Measurements from ENCODE around the gene BCL11B. TPM values are rescaled to one million over a fixed set of nuclear protein-coding genes. Genes with fewer than 3 reads are reported as not detected.

BCL11B gene
- total RNA-seq, 2 experiments from 2014 or later: 48.9 to 49.1 TPM

GRCh38 chr14:99168330-99168729 lies 103.7 kb downstream of the BCL11B start:
- Mint-ChIP-seq H3K9me3 (peaks cover 8% of the 10 kb centered on the region), H3K4me3 (peak overlapping the region; percentile 13), H3K36me3 (peaks cover 40% of the 10 kb centered on the region), H3K27ac (no peak overlapping the region), H3K4me1 (ENCODE audit: low read depth) (no peaks in the 10 kb centered on the region), H3K27me3 (no peaks in the 10 kb centered on the region)
- ChIA-PET CTCF (interaction anchor here (0.6 kb wide), 1 partner anchor 512 kb away, joined by 6 read pairs; no protein-coding TSS in a partner anchor), POLR2A (no interaction called here)
- no peak for DNase-seq
- intact Hi-C loops (cut with micrococcal nuclease): no loop called here

GRCh38 chr14:99166506-99166905 lies 105.5 kb downstream of the BCL11B start:
- CTCF ChIA-PET: interaction anchor here (1.4 kb wide), 1 partner anchor 100 kb away, joined by 4 read pairs; no protein-coding TSS in a partner anchor
- H3K4me3 Mint-ChIP-seq: no peak overlapping the region
- H3K4me1 Mint-ChIP-seq (ENCODE audit: low read depth): no peaks in the 10 kb centered on the region
- no peaks in the 10 kb centered on the region for H3K27me3 Mint-ChIP-seq
- H3K36me3 Mint-ChIP-seq: peaks cover 28% of the 10 kb centered on the region
- no peak for DNase-seq
- no peak overlapping the region for H3K27ac Mint-ChIP-seq
- H3K9me3 Mint-ChIP-seq: peaks cover 21% of the 10 kb centered on the region
- intact Hi-C loops (cut with micrococcal nuclease): no loop called here
- POLR2A ChIA-PET: no interaction called here

GRCh38 chr14:99164712-99165111 lies 107.3 kb downstream of the BCL11B start:
- ChIA-PET POLR2A (no interaction called here), CTCF (no interaction called here)
- no peaks in the 10 kb centered on the region for H3K27me3 Mint-ChIP-seq
- DNase-seq: no peak
- intact Hi-C loops (cut with micrococcal nuclease): no loop called here
- H3K36me3 Mint-ChIP-seq: peaks cover 26% of the 10 kb centered on the region
- H3K4me1 Mint-ChIP-seq (ENCODE audit: low read depth): no peaks in the 10 kb centered on the region
- H3K27ac Mint-ChIP-seq: no peak overlapping the region
- H3K9me3 Mint-ChIP-seq: peaks cover 24% of the 10 kb centered on the region
- no peak overlapping the region for H3K4me3 Mint-ChIP-seq

GRCh38 chr14:99163446-99163845 lies 108.6 kb downstream of the BCL11B start:
- H3K4me1 Mint-ChIP-seq (ENCODE audit: low read depth): no peaks in the 10 kb centered on the region
- no peaks in the 10 kb centered on the region for H3K27me3 Mint-ChIP-seq
- H3K9me3 Mint-ChIP-seq: peaks cover 24% of the 10 kb centered on the region
- ChIA-PET POLR2A (no interaction called here), CTCF (no interaction called here)
- DNase-seq: no peak
- peaks cover 22% of the 10 kb centered on the region for H3K36me3 Mint-ChIP-seq
- intact Hi-C loops (cut with micrococcal nuclease): no loop called here
- no peak overlapping the region for H3K4me3 Mint-ChIP-seq
- no peak overlapping the region for H3K27ac Mint-ChIP-seq

GRCh38 chr14:99159341-99160340 lies 112.4 kb downstream of the BCL11B start:
- peaks cover 7% of the 10 kb centered on the region for H3K36me3 Mint-ChIP-seq
- no peak overlapping the region for H3K27ac Mint-ChIP-seq
- no peak for DNase-seq
- peaks cover 4% of the 10 kb centered on the region for H3K4me1 Mint-ChIP-seq (ENCODE audit: low read depth)
- H3K27me3 Mint-ChIP-seq: no peaks in the 10 kb centered on the region
- H3K9me3 Mint-ChIP-seq: peaks cover 19% of the 10 kb centered on the region
- intact Hi-C loops (cut with micrococcal nuclease): no loop called here
- ChIA-PET POLR2A (no interaction called here), CTCF (no interaction called here)
- no peak overlapping the region for H3K4me3 Mint-ChIP-seq

- POLR2A ChIA-PET: no interaction called here
These were observed 113.3 kb downstream of the BCL11B start for GRCh38 chr14:99158646-99159165.

GRCh38 chr14:99158150-99158549 lies 113.8 kb downstream of the BCL11B start:
- Mint-ChIP-seq H3K27ac (no peak overlapping the region), H3K4me3 (no peak overlapping the region), H3K36me3 (peaks cover 5% of the 10 kb centered on the region), H3K4me1 (ENCODE audit: low read depth) (peaks cover 4% of the 10 kb centered on the region), H3K9me3 (peaks cover 14% of the 10 kb centered on the region), H3K27me3 (no peaks in the 10 kb centered on the region)
- POLR2A ChIA-PET: no interaction called here
- intact Hi-C loops (cut with micrococcal nuclease): no loop called here
- DNase-seq: no peak
- CTCF ChIA-PET: no interaction called here

More at GRCh38 chr14:99158646-99159165, 113.3 kb downstream of the BCL11B start:
- DNase-seq: no peak
- H3K27me3 Mint-ChIP-seq: no peaks in the 10 kb centered on the region
- H3K4me1 Mint-ChIP-seq (ENCODE audit: low read depth): peaks cover 4% of the 10 kb centered on the region
- intact Hi-C loops (cut with micrococcal nuclease): no loop called here
- H3K4me3 Mint-ChIP-seq: no peak overlapping the region
- CTCF ChIA-PET: no interaction called here
- peaks cover 19% of the 10 kb centered on the region for H3K9me3 Mint-ChIP-seq
- no peak overlapping the region for H3K27ac Mint-ChIP-seq
- H3K36me3 Mint-ChIP-seq: peaks cover 5% of the 10 kb centered on the region

- H3K36me3 Mint-ChIP-seq: peaks cover 5% of the 10 kb centered on the region
- H3K27ac Mint-ChIP-seq: no peak overlapping the region
- POLR2A ChIA-PET: no interaction called here
These were observed 114.3 kb downstream of the BCL11B start for GRCh38 chr14:99157676-99158075.

GRCh38 chr14:99157246-99157645 lies 114.8 kb downstream of the BCL11B start:
- Mint-ChIP-seq H3K27ac (no peak overlapping the region), H3K4me3 (no peak overlapping the region), H3K4me1 (ENCODE audit: low read depth) (peaks cover 4% of the 10 kb centered on the region), H3K27me3 (no peaks in the 10 kb centered on the region), H3K9me3 (peaks cover 10% of the 10 kb centered on the region), H3K36me3 (peaks cover 5% of the 10 kb centered on the region)
- no peak for DNase-seq
- CTCF ChIA-PET: no interaction called here
- intact Hi-C loops (cut with micrococcal nuclease): no loop called here
- POLR2A ChIA-PET: no interaction called here

More at GRCh38 chr14:99157676-99158075, 114.3 kb downstream of the BCL11B start:
- intact Hi-C loops (cut with micrococcal nuclease): no loop called here
- Mint-ChIP-seq H3K9me3 (peaks cover 14% of the 10 kb centered on the region), H3K27me3 (no peaks in the 10 kb centered on the region), H3K4me1 (ENCODE audit: low read depth) (peaks cover 4% of the 10 kb centered on the region), H3K4me3 (no peak overlapping the region)
- DNase-seq: no peak
- CTCF ChIA-PET: no interaction called here

GRCh38 chr14:99156814-99157213 lies 115.2 kb downstream of the BCL11B start:
- Mint-ChIP-seq H3K27me3 (no peaks in the 10 kb centered on the region), H3K4me1 (ENCODE audit: low read depth) (peaks cover 4% of the 10 kb centered on the region), H3K4me3 (no peak overlapping the region), H3K9me3 (peaks cover 6% of the 10 kb centered on the region), H3K27ac (no peak overlapping the region), H3K36me3 (peaks cover 5% of the 10 kb centered on the region)
- POLR2A ChIA-PET: no interaction called here
- CTCF ChIA-PET: interaction anchor here (0.8 kb wide), 1 partner anchor 1019 kb away, joined by 3 read pairs; no protein-coding TSS in a partner anchor
- DNase-seq: no peak
- intact Hi-C loops (cut with micrococcal nuclease): no loop called here

GRCh38 chr14:99156090-99156425 lies 115.9 kb downstream of the BCL11B start:
- DNase-seq: no peak
- H3K27ac Mint-ChIP-seq: no peak overlapping the region
- ChIA-PET POLR2A (interaction anchor here (0.8 kb wide), 1 partner anchor 77 kb away, joined by 3 read pairs; no protein-coding TSS in a partner anchor), CTCF (interaction anchor here (0.5 to 0.8 kb wide), 2 partner anchors 168 to 1018 kb away, joined by 3 read pairs; no protein-coding TSS in a partner anchor)
- no peaks in the 10 kb centered on the region for H3K36me3 Mint-ChIP-seq
- H3K9me3 Mint-ChIP-seq: no peaks in the 10 kb centered on the region
- no peaks in the 10 kb centered on the region for H3K27me3 Mint-ChIP-seq
- H3K4me3 Mint-ChIP-seq: no peak overlapping the region
- peaks cover 4% of the 10 kb centered on the region for H3K4me1 Mint-ChIP-seq (ENCODE audit: low read depth)
- intact Hi-C loops (cut with micrococcal nuclease): no loop called here

GRCh38 chr14:99155173-99156089 lies 116.6 kb downstream of the BCL11B start:
- Mint-ChIP-seq H3K36me3 (no peaks in the 10 kb centered on the region), H3K4me3 (no peak overlapping the region), H3K9me3 (no peaks in the 10 kb centered on the region), H3K4me1 (ENCODE audit: low read depth) (peaks cover 4% of the 10 kb centered on the region), H3K27me3 (no peaks in the 10 kb centered on the region), H3K27ac (no peak overlapping the region)
- POLR2A ChIA-PET: interaction anchor here (0.8 kb wide), 1 partner anchor 78 kb away, joined by 3 read pairs; no protein-coding TSS in a partner anchor
- intact Hi-C loops (cut with micrococcal nuclease): no loop called here
- DNase-seq: no peak
- CTCF ChIA-PET: interaction anchor here (0.5 kb wide), 1 partner anchor 169 kb away, joined by 3 read pairs; no protein-coding TSS in a partner anchor

Data from activated CD4-positive, alpha-beta memory T cell treated with anti-CD3 and anti-CD28 coated beads for 36 hours (primary cell).